Activated CD4-positive, alpha-beta T cell treated with anti-CD3 and anti-CD28 coated beads for 24 hours (primary cell): ENCODE data around the gene IL18BP.

Experiments
- DNase-seq, 2 donors: peaks; one replicate each; pipeline ENCODE4 v3.0.0-alpha.2; 2020; ENCODE audit warnings: low read depth in 2 of 2

IL18BP gene

GRCh38 chr11:72012897-72013721 lies 14.4 kb downstream of the IL18BP start:
- DNase-seq = no peak

GRCh38 chr11:72013765-72014711 lies 15.3 kb downstream of the IL18BP start:
- no peak for DNase-seq

DNA sequence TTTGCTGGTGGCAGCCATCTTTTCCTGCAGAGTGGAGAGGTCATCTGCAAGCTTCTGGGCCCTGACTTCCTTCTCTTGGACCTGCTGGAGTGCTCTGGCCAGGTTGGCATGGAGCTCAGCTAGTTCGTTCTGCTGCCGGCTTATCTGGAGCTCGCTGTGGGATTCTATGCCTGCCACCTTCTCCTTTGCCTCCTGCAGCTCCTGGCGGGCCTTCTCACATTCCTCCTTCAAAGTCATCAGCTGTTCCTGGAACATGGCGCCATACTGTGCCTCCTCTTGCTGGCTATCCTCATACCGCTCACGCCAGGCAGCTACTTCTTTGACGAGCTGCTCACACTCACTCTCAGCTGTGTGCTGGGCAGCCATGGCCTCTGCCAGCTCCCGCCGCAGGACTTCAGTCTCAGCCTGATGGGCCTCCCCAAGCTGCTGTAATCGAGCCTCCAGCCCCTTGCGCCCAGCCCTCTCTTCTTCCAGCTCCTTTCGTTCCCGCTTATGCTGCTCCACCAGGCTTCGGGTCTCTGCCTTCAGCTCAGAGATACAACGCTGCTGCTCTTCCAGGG lies 16.1 kb downstream of the IL18BP start:
- no peak for DNase-seq

GRCh38 chr11:72015511-72016061 lies 16.9 kb downstream of the IL18BP start:
- no peak for DNase-seq

GRCh38 chr11:72018171-72018570 lies 19.5 kb downstream of the IL18BP start:
- no peak for DNase-seq

GRCh38 chr11:72023335-72023734 lies 24.6 kb downstream of the IL18BP start:
- DNase-seq = no peak

DNA sequence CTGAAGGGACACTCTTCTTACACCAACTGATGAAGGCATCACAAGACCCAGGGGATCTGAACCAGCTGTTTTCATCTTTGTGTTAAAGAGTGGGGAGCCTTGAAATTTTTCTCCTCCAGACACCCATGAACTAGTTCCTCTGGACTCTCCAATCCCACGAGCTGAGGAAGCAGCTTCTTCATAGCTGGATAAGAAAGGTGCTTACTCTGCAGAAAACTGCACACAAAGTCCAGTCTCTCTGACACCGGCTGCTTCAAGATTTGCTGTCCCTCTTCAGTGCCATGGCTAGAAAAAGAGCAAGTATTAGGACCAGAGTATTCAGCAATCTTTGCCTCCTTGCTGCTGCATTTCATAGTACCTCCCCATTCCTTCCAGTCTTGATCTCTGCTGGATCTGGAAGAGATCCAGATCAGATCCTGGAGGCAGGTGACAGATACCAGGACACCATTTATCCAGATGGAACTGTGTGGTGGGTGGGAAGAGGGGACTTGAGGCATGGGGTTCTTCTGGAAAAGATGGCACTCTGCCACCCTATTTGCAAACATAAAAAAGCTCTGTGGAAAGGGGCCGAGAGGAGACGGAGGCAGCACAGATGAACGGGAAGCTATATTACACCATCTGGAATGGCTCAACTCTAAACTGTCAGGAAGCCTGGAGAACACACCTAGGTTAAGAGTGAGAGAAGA lies 25.5 kb downstream of the IL18BP start:
- DNase-seq = no peak

GRCh38 chr11:72026090-72026489 lies 27.4 kb downstream of the IL18BP start:
- DNase-seq = no peak

- no peak for DNase-seq
Observed at GRCh38 chr11:72030472-72031045, 31.9 kb downstream of the IL18BP start.

DNA sequence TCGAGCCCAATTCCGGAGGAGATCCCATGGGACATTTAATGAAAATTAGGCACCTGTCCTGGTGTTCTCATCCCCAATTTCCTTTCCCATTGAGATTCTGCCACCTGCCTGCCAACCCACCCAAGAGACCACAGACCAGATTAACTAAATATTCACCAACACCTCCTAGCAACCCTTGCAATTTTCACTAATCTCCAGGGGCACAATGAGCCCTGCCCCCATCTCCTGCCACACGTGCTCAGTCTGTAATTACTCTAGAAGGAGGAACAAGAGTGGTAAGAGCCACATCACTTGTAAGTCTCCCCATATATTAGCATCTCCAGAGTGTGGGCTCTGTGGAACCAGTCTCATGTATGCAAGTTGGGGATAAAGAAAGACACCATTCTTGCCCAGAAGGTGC lies 38.0 kb downstream of the IL18BP start:
- DNase-seq = no peak

GRCh38 chr11:72037554-72038311 lies 39.0 kb downstream of the IL18BP start:
- DNase-seq = no peak

DNA sequence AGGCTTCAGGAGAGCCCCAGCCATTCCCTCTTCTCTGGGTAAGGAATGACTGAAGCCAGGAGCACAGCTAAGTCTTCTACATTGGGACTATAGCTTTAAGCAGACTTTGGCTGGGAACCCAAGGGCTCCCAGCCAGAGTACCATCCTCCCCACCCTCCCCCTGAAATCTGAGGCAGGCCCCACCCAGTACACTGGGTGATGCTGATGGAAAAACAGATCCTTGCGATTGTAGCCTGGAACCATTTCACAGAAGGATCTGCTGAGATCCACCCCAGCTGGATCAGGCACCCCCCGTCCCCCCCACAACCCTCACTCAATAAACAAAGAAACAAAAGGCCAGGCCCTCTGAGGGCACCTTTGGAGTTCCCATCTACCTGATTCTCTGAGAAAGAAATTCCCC lies 39.8 kb downstream of the IL18BP start:
- DNase-seq = no peak

DNA sequence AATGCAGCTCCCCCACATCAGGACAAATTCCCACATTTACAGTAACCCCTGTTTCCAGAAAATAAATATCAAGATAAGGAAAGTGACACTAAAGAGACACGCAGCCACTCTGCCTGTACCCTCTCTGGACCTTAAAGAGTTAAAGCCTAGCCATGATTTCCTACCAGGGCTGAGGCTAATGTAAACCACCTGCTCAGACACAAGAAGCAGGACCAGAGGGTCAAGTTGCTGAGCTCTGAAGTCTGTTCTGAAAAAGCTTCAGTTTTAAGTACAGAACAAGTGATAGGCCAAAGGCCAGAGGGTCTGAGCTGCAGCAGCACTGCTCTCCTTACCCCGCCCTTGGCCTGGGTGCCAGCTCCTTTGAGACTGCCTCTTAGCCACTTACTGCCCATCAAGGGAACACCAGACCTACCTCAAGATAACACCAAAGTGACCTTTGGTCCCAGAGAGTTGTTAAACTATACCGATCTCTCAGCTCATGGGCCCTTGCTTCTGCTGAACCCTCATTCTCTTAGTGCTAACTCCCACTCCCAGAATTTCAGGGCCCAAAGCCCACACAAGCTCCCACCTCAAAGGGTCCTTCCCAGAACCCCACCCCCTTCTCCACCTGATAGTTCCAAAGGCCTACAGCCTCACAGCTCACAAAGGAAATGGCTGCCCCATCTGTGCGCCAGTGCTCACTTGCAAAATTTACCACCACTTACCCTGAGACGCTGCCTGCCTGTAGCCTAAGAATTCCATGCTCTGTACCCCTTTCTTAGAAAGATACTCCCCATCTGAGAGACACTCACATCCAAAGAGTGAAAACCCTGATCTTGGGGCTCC lies 40.5 kb downstream of the IL18BP start:
- no peak for DNase-seq

- no peak for DNase-seq
Observed at GRCh38 chr11:72039856-72040401, 41.2 kb downstream of the IL18BP start.

DNA sequence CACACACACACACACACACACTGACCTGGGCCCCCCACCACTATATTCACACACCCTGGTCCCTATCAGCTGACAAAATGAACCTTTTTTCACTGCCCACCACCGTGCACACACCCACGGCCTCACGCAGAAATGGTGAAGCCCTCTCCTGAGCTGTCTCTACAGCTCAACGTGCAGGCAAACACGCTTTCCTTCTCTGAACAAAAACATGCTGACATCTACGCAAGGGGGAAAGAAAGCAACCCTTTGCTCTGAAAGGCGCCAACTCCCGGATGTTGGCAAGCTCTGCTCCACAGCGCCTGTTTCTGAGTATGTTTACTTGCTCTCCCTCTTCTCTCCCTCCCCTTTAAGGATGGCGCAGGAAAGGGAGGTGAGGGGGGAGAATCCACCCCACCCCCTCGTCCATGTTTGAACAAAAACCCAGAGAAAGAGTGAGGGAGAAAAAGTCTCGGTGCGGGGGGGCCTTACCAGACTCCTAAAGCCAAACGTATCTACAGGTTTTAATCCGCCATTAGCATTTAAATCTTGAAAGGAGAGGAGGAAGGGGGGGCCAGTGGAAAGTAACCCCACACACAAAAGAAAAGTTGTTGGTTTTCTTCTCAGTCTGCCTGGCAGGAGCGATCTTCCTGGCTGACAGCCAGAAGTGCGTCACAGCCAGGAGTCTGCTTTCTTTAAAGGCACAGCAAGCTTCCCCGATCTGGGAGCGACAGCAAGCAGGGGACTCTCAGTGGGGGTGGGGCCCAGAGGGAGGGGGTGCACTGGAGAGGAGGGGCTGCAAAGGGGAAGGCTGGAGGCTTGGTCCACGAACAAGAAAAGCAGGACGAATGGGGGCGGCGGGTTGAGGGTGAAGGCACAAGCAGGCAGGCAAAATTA lies 42.0 kb downstream of the IL18BP start:
- DNase-seq = peak; percentile 50 to 62

GRCh38 chr11:72041364-72042063 lies 42.8 kb downstream of the IL18BP start:
- peak in 1 of 2 donors; percentile 19 for DNase-seq

- no peak for DNase-seq
Observed at GRCh38 chr11:72042064-72042745, 43.5 kb downstream of the IL18BP start.
